SK-N-SH treated with all-trans-retinoic acid at 6 μM for 48 hours (cell line): ENCODE results near the gene CAV3.
A peak's percentile ranks its signal among the peaks of the same experiment; 100 is the strongest.

ENCODE experiments used
- ATAC-seq: fragments of 200-7000 bp; cut with Tn5 transposase; 3 replicates; pipeline ENCODE4 v1.9.1; 2020; ENCODE audit warnings: mild to moderate bottlenecking, moderate library complexity
- ESRRG ChIP-seq: fragments of 250-450 bp; sonication (Bioruptor Pico); IDR thresholded peaks from 2 replicates; pipeline ENCODE4 v1.6.1; 2021; ENCODE audit warnings: mild to moderate bottlenecking
- GLIS3 ChIP-seq: fragments of 250-450 bp; sonication (Bioruptor Pico); IDR thresholded peaks from 2 replicates; pipeline ENCODE4 v1.5.0; 2020; ENCODE audit warnings: mild to moderate bottlenecking, moderate library complexity
- ISL1 ChIP-seq: fragments of 250-450 bp; sonication (Bioruptor Pico); IDR thresholded peaks from 2 replicates; pipeline ENCODE4 v2.1.2; 2022; ENCODE audit warnings: mild to moderate bottlenecking, moderate library complexity
- PATZ1 ChIP-seq: fragments of 250-450 bp; sonication (Bioruptor Pico); IDR thresholded peaks from 2 replicates; pipeline ENCODE4 v1.8.0; 2020; ENCODE audit warnings: mild to moderate bottlenecking, moderate library complexity, borderline replicate concordance
- POU6F1 ChIP-seq: fragments of 250-450 bp; sonication (Bioruptor Pico); IDR thresholded peaks from 2 replicates; pipeline ENCODE4 v1.8.0; 2021; ENCODE audit warnings: low read depth, mild to moderate bottlenecking, moderate library complexity, borderline replicate concordance
- TCF4 ChIP-seq: fragments of 250-450 bp; sonication (Bioruptor Pico); IDR thresholded peaks from 2 replicates; pipeline ENCODE4 v1.8.0; 2021; ENCODE audit warnings: mild to moderate bottlenecking, moderate library complexity, borderline replicate concordance
- TOX ChIP-seq: fragments of 250-450 bp; sonication (Bioruptor Pico); IDR thresholded peaks from 2 replicates; pipeline ENCODE4 v1.8.0; 2021; ENCODE audit warnings: mild to moderate bottlenecking, moderate library complexity, borderline replicate concordance
- ZFP3 ChIP-seq: fragments of 250-450 bp; sonication (Bioruptor Pico); IDR thresholded peaks from 2 replicates; pipeline ENCODE4 v1.5.0; 2020; ENCODE audit warnings: mild to moderate bottlenecking, moderate library complexity
- ZFP30 ChIP-seq: fragments of 450-650 bp; formaldehyde crosslinking; IDR thresholded peaks from 2 replicates; pipeline ENCODE4 v1.5.0; 2022; ENCODE audit warnings: mild to moderate bottlenecking, moderate library complexity
- ZNF70 ChIP-seq: fragments of 450-650 bp; formaldehyde crosslinking; IDR thresholded peaks from 2 replicates; pipeline ENCODE4 v1.5.0; 2020; ENCODE audit warnings: mild to moderate bottlenecking, moderate library complexity
- ZNF8 ChIP-seq: fragments of 450-650 bp; formaldehyde crosslinking; IDR thresholded peaks from 2 replicates; pipeline ENCODE4 v1.5.0; 2020; ENCODE audit warnings: mild to moderate bottlenecking, moderate library complexity
- TF ChIP-seq, protein P1 (sequence below): fragments of 250-450 bp; sonication (Bioruptor Pico); IDR thresholded peaks from 2 replicates; pipeline ENCODE4 v1.5.1; 2020; ENCODE audit warnings: low read depth, mild to moderate bottlenecking, moderate library complexity
- TF ChIP-seq, protein P2 (sequence below): fragments of 250-450 bp; sonication (Bioruptor Pico); IDR thresholded peaks from 2 replicates; pipeline ENCODE4 v1.5.1; 2021; ENCODE audit warnings: mild to moderate bottlenecking, moderate library complexity
- TF ChIP-seq, protein P3 (sequence below): fragments of 250-450 bp; sonication (Bioruptor Pico); IDR thresholded peaks from 2 replicates; pipeline ENCODE4 v1.5.0; 2020; ENCODE audit warnings: mild to moderate bottlenecking, moderate library complexity

Gene CAV3

GRCh38 chr3:8727605-8728512 is 5.7 kb upstream of the CAV3 start:
- no peak for ATAC-seq
- TF ChIP-seq ZFP30 (CRISPR knock-in tag) (no peak), ZFP3 (CRISPR knock-in tag) (no peak), PATZ1 (CRISPR knock-in tag) (no peak), TOX (CRISPR knock-in tag) (no peak), ZNF8 (CRISPR knock-in tag) (no peak), TCF4 (CRISPR knock-in tag) (no peak), POU6F1 (CRISPR knock-in tag) (no peak)
- TF ChIP-seq, protein P1, sequence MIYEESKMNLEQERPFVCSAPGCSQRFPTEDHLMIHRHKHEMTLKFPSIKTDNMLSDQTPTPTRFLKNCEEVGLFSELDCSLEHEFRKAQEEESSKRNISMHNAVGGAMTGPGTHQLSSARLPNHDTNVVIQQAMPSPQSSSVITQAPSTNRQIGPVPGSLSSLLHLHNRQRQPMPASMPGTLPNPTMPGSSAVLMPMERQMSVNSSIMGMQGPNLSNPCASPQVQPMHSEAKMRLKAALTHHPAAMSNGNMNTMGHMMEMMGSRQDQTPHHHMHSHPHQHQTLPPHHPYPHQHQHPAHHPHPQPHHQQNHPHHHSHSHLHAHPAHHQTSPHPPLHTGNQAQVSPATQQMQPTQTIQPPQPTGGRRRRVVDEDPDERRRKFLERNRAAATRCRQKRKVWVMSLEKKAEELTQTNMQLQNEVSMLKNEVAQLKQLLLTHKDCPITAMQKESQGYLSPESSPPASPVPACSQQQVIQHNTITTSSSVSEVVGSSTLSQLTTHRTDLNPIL (CRISPR knock-in tag), result no peak
- TF ChIP-seq, protein P2, sequence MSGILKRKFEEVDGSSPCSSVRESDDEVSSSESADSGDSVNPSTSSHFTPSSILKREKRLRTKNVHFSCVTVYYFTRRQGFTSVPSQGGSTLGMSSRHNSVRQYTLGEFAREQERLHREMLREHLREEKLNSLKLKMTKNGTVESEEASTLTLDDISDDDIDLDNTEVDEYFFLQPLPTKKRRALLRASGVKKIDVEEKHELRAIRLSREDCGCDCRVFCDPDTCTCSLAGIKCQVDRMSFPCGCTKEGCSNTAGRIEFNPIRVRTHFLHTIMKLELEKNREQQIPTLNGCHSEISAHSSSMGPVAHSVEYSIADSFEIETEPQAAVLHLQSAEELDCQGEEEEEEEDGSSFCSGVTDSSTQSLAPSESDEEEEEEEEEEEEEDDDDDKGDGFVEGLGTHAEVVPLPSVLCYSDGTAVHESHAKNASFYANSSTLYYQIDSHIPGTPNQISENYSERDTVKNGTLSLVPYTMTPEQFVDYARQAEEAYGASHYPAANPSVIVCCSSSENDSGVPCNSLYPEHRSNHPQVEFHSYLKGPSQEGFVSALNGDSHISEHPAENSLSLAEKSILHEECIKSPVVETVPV (CRISPR knock-in tag), result no peak
- TF ChIP-seq, all 23 proteins: peak for 0

GRCh38 chr3:8729479-8729878 is 4.1 kb upstream of the CAV3 start:
- TF ChIP-seq ISL1 (CRISPR knock-in tag) (no peak), ZNF70 (peak; percentile 92), ESRRG (CRISPR knock-in tag) (no peak), POU6F1 (CRISPR knock-in tag) (no peak)
- TF ChIP-seq, protein P2 (CRISPR knock-in tag), result no peak
- ATAC-seq, result no peak

DNA sequence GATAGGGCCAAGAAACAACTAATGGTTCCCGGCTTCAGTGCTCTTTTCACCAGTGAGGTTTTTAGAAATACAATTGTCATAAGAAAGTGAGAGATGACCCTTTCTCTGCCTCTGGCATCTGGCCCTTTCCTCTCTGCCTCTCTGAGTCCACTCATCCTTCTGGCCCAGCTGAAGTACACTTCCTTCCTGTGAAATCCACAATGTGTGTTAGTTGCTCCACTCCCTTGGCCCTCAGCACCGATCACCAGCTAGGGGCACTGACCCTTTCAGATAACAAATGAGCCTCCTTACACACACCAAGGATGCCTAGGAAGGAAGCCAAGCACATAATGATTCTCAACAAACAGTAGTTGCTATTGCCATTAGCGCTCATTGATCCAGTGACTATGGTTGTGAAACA is 2.9 kb upstream of the CAV3 start:
- TF ChIP-seq, protein P3, sequence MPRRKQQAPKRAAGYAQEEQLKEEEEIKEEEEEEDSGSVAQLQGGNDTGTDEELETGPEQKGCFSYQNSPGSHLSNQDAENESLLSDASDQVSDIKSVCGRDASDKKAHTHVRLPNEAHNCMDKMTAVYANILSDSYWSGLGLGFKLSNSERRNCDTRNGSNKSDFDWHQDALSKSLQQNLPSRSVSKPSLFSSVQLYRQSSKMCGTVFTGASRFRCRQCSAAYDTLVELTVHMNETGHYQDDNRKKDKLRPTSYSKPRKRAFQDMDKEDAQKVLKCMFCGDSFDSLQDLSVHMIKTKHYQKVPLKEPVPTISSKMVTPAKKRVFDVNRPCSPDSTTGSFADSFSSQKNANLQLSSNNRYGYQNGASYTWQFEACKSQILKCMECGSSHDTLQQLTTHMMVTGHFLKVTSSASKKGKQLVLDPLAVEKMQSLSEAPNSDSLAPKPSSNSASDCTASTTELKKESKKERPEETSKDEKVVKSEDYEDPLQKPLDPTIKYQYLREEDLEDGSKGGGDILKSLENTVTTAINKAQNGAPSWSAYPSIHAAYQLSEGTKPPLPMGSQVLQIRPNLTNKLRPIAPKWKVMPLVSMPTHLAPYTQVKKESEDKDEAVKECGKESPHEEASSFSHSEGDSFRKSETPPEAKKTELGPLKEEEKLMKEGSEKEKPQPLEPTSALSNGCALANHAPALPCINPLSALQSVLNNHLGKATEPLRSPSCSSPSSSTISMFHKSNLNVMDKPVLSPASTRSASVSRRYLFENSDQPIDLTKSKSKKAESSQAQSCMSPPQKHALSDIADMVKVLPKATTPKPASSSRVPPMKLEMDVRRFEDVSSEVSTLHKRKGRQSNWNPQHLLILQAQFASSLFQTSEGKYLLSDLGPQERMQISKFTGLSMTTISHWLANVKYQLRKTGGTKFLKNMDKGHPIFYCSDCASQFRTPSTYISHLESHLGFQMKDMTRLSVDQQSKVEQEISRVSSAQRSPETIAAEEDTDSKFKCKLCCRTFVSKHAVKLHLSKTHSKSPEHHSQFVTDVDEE (CRISPR knock-in tag), result no peak
- TF ChIP-seq ISL1 (CRISPR knock-in tag), result no peak
- no peak for TF ChIP-seq GLIS3 (CRISPR knock-in tag)
- ATAC-seq, result no peak
